ENCODE results near the gene ZNF687. TPM values are rescaled to one million over a fixed set of nuclear protein-coding genes. Genes with fewer than 3 reads are reported as not detected.

ZNF687 gene
- total RNA-seq, 2 experiments from 2014 or later, result 20.9 to 31.6 TPM

DNA sequence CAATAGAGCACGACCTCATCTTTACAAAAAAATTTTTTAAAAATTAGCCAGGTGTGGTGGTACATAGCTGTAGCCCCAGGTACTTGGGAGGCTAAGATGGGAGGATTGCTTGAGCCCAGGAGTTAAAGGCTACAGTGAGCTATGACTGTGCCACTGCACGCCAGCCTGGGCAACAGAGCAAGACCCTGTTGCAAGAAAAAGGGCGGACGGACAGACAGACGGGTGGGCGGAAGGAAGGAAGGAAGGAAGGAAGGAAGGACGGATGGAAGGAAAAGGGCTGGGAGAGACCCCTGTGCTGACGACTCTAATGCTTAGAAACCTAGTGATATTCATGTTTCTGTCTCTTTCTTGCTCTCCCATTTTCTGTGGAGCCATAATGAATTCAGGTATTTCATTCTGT lies 30.7 kb downstream of the ZNF687 start:
- intact Hi-C loops (cut with micrococcal nuclease; ENCODE audit: unreplicated experiment), result no loop called here
- CTCF ChIA-PET (ENCODE audit: unreplicated experiment), result no interaction called here
- H3K9me3 ChIP-seq (ENCODE audit: low read length), result no peaks in the 10 kb centered on the region
- TF ChIP-seq EZH2phosphoT487 (IDR thresholded peaks at IDR 0.05; ENCODE audit: borderline replicate concordance, low read depth, low read length), result no peak
- TF ChIP-seq, protein P1, sequence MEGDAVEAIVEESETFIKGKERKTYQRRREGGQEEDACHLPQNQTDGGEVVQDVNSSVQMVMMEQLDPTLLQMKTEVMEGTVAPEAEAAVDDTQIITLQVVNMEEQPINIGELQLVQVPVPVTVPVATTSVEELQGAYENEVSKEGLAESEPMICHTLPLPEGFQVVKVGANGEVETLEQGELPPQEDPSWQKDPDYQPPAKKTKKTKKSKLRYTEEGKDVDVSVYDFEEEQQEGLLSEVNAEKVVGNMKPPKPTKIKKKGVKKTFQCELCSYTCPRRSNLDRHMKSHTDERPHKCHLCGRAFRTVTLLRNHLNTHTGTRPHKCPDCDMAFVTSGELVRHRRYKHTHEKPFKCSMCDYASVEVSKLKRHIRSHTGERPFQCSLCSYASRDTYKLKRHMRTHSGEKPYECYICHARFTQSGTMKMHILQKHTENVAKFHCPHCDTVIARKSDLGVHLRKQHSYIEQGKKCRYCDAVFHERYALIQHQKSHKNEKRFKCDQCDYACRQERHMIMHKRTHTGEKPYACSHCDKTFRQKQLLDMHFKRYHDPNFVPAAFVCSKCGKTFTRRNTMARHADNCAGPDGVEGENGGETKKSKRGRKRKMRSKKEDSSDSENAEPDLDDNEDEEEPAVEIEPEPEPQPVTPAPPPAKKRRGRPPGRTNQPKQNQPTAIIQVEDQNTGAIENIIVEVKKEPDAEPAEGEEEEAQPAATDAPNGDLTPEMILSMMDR (conservative IDR thresholded peaks at IDR 0.05; ENCODE audit: low read length), result no peak
- H3K4me3 ChIP-seq (ENCODE audit: low read depth, low read length, poor library complexity, severe bottlenecking), result no peak overlapping the region
- peaks cover 81% of the 10 kb centered on the region for H3K36me3 ChIP-seq (ENCODE audit: insufficient read depth, low read length)
- DNase-seq (ENCODE audit: low spot score), result no peak
- H2AFZ ChIP-seq (ENCODE audit: low read length), result no peak overlapping the region
- H3K79me2 ChIP-seq (ENCODE audit: insufficient read depth, low read depth, low read length), result no peaks in the 10 kb centered on the region
- no peaks in the 10 kb centered on the region for H4K20me1 ChIP-seq (ENCODE audit: insufficient read depth, low read length)
- no peaks in the 10 kb centered on the region for H3K9me2 ChIP-seq (ENCODE audit: insufficient read depth, low read length)
- no peak overlapping the region for H3K4me2 ChIP-seq (ENCODE audit: low read length)
- POLR2A ChIA-PET, result interaction anchor here (0.6 to 1.2 kb wide), 3 partner anchors 15 to 70 kb away, joined by 3 read pairs; partner anchors contain the start of gene PI4KB
- no peak overlapping the region for H3K27ac ChIP-seq (ENCODE audit: low read depth, low read length, poor library complexity, severe bottlenecking)
- no TSS peak for BruUV-seq (replicated peaks)
- H3K4me1 ChIP-seq (ENCODE audit: insufficient read depth, low read length, poor library complexity, severe bottlenecking), result no peaks in the 10 kb centered on the region

DNA sequence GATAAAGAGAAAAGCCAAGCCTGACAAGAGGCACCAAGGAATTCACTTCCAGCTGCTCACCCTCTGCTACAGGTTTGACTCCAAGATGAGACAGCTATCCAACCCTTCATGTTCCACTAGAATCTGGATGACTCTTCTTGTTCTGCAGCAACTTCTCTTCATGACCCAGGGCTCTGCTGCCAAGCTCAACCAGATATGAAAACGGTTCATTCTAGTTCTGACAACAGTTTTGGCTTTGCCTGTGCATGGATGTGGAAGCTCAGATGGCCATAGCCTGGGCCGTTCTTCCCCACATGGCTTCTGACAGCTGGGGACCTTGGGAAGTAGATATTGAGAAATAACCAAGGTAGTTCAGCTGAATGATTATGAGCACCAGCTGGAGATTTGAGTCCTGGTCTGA lies 31.4 kb downstream of the ZNF687 start:
- H3K4me1 ChIP-seq (ENCODE audit: insufficient read depth, low read length, poor library complexity, severe bottlenecking), result no peaks in the 10 kb centered on the region
- intact Hi-C loops (cut with micrococcal nuclease; ENCODE audit: unreplicated experiment), result no loop called here
- CTCF ChIA-PET (ENCODE audit: unreplicated experiment), result no interaction called here
- POLR2A ChIA-PET, result interaction anchor here (1.0 to 1.2 kb wide), 4 partner anchors 11 to 32 kb away, joined by 3 to 4 read pairs (median 3); partner anchors contain the start of genes PI4KB and ZNF687
- H4K20me1 ChIP-seq (ENCODE audit: insufficient read depth, low read length), result no peaks in the 10 kb centered on the region
- H3K79me2 ChIP-seq (ENCODE audit: insufficient read depth, low read depth, low read length), result no peaks in the 10 kb centered on the region
- H3K9me3 ChIP-seq (ENCODE audit: low read length), result no peaks in the 10 kb centered on the region
- no peak for TF ChIP-seq EZH2phosphoT487 (IDR thresholded peaks at IDR 0.05; ENCODE audit: borderline replicate concordance, low read depth, low read length)
- TF ChIP-seq, protein P1 (conservative IDR thresholded peaks at IDR 0.05; ENCODE audit: low read length), result no peak
- no TSS peak for BruUV-seq (replicated peaks)
- H3K4me3 ChIP-seq (ENCODE audit: low read depth, low read length, poor library complexity, severe bottlenecking), result no peak overlapping the region
- H3K4me2 ChIP-seq (ENCODE audit: low read length), result no peak overlapping the region
- H3K27ac ChIP-seq (ENCODE audit: low read depth, low read length, poor library complexity, severe bottlenecking), result no peak overlapping the region
- no peaks in the 10 kb centered on the region for H3K9me2 ChIP-seq (ENCODE audit: insufficient read depth, low read length)
- no peak overlapping the region for H2AFZ ChIP-seq (ENCODE audit: low read length)
- H3K36me3 ChIP-seq (ENCODE audit: insufficient read depth, low read length), result peaks cover 75% of the 10 kb centered on the region
- no peak for DNase-seq (ENCODE audit: low spot score)

DNA sequence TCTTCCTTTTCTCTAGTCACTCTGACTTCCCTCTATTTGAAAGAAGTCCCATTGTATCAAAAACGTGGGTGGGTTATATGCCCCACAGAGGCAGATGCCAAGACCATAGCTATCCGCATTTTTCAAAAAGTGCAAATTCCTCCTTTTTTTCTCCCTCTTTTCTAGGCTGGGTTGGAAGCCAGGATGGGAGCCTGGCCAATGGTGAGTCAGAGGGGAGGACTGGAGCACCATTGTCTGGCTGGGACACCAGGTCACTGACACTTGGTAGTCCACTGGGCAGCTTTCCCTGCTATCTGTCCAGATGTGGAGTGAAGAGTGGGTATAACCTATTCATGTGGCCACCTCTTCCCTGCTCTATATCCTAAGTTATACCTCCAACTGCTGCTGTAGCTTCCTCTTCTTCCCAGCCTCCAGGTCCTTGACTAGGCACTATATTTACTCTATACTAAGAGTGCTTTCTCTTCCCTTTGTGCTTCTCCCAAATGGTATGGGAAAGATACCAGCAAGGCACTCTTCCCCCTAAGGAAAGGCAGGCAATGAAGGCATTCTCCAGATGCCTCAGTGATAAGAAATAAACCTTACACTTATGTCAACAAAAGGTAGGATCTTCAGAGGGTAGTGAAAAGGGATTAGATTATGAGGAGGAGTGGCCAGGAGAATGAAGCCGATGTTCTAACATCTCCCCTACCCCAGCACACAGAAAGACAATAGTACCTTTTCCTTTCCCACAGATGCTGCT lies 32.2 kb downstream of the ZNF687 start:
- H3K27ac ChIP-seq (ENCODE audit: low read depth, low read length, poor library complexity, severe bottlenecking), result no peak overlapping the region
- H3K36me3 ChIP-seq (ENCODE audit: insufficient read depth, low read length), result peaks cover 75% of the 10 kb centered on the region
- H3K9me3 ChIP-seq (ENCODE audit: low read length), result no peaks in the 10 kb centered on the region
- no peak for DNase-seq (ENCODE audit: low spot score)
- no TSS peak for BruUV-seq (replicated peaks)
- H4K20me1 ChIP-seq (ENCODE audit: insufficient read depth, low read length), result no peaks in the 10 kb centered on the region
- H3K9me2 ChIP-seq (ENCODE audit: insufficient read depth, low read length), result no peaks in the 10 kb centered on the region
- no peak for TF ChIP-seq EZH2phosphoT487 (IDR thresholded peaks at IDR 0.05; ENCODE audit: borderline replicate concordance, low read depth, low read length)
- TF ChIP-seq, protein P1 (conservative IDR thresholded peaks at IDR 0.05; ENCODE audit: low read length), result no peak
- no peak overlapping the region for H3K4me2 ChIP-seq (ENCODE audit: low read length)
- H3K79me2 ChIP-seq (ENCODE audit: insufficient read depth, low read depth, low read length), result no peaks in the 10 kb centered on the region
- intact Hi-C loops (cut with micrococcal nuclease; ENCODE audit: unreplicated experiment), result no loop called here
- no peak overlapping the region for H2AFZ ChIP-seq (ENCODE audit: low read length)
- no peaks in the 10 kb centered on the region for H3K4me1 ChIP-seq (ENCODE audit: insufficient read depth, low read length, poor library complexity, severe bottlenecking)
- CTCF ChIA-PET (ENCODE audit: unreplicated experiment), result no interaction called here
- POLR2A ChIA-PET, result interaction anchor here (1.0 to 1.2 kb wide), 3 partner anchors 12 to 33 kb away, joined by 3 to 4 read pairs (median 3); partner anchors contain the start of gene ZNF687
- H3K4me3 ChIP-seq (ENCODE audit: low read depth, low read length, poor library complexity, severe bottlenecking), result no peak overlapping the region

All from OCI-LY7 (cell line).